Measurements from ENCODE around the gene RAVER2.

RAVER2 gene

DNA sequence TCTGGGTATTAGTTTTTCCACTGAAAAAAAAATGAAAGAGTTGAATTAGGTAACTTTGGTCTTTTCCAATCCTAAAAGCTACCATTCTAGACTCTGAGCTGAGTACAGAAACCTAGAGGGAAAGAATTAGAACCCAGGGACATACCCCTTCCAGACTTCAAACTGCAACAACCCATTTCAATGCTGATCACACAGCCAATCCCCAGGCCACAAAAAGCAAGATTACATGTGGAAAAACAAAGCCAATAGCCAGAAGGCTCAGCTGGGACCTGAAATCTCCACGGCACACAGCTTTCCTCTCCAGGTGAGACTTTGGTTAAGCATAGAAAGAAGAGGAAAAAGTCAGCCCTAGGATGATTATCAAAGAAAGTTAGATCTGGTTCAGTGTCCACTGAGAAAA lies 132.7 kb downstream of the RAVER2 start:
- no peak for DNase-seq (ENCODE audit: low spot score)

GRCh38 chr1:64878090-64878489 lies 133.2 kb downstream of the RAVER2 start:
- DNase-seq (ENCODE audit: low spot score): no peak

- no peak for DNase-seq (ENCODE audit: low spot score)
Measured at GRCh38 chr1:64878931-64879611, 134.2 kb downstream of the RAVER2 start.

DNA sequence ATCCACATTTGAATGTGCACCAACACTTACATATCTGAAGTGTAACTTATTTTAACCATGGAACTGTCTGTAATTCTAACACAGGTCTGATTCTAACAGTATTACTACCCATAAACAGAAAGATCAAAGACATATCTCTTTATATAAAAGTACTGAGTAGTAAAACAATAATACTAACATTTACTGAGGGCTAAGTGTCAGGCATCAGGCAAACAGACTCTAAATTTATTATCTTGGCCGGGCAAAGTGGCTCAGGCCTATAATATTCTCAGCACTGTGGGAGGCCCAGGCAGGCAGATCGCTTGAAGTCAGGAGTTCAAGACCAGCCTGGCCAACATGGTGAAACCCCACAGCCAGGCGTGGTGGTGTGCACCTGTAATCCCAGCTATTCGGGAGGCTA lies 135.6 kb downstream of the RAVER2 start:
- no peak for DNase-seq (ENCODE audit: low spot score)

GRCh38 chr1:64881281-64881680 lies 136.4 kb downstream of the RAVER2 start:
- no peak for DNase-seq (ENCODE audit: low spot score)

Measured in HuH-7 (cell line).